HepG2 (cell line): Measurements from ENCODE around the gene CARMIL1. TPM values are rescaled to one million over a fixed set of nuclear protein-coding genes. Genes with fewer than 3 reads are reported as not detected.
A peak's percentile ranks its signal among the peaks of the same experiment; 100 is the strongest.

Experiments used
- ATAC-seq: fragments of 200-7000 bp; cut with Tn5 transposase; 3 replicates; pipeline ENCODE4 v1.9.1; 2020; ENCODE audit warnings: mild to moderate bottlenecking, moderate library complexity
- BruUV-seq: library from RNA; stranded (reverse); fragments of 400-500 nt; replicated peaks from 2 replicates; lab custom pipeline; 2021; lab: Mats Ljungman, UMichigan
- CTCF ChIA-PET: fragments of 300-600 bp; formaldehyde crosslinking; extraction: SDS; loops from one replicate; lab custom pipeline; 2021; ENCODE audit warnings: low total read pairs, inconsistent platforms, low intra/inter-chr PET ratio; lab: Yijun Ruan, JAX
- POLR2A ChIA-PET: fragments of 350-600 bp; sonication (Branson Sonifier 250); formaldehyde crosslinking; loops from one replicate; lab custom pipeline; 2020; ENCODE audit warnings: antibody characterized with exemption, inconsistent platforms; lab: Yijun Ruan, JAX
- DNase-seq: peaks from one replicate; pipeline ENCODE4 v3.0.0-alpha.2; 2015; ENCODE audit warnings: low spot score
- FAIRE-seq: peaks from 3 replicates; lab custom pipeline; 2011; peaks lifted over from hg19 to GRCh38; lab: Jason Lieb, UNC
- H2AFZ ChIP-seq: one replicate; pipeline ENCODE4 v1.6.1; 2011; ENCODE audit warnings: low read length, inconsistent platforms
- H3K27ac ChIP-seq: fragments of 300-600 bp; 3 replicates; pipeline ENCODE4 v1.8.0; 2011; ENCODE audit warnings: mixed run types, mild to moderate bottlenecking, mixed read lengths, low read length, inconsistent platforms; ENCODE audit not compliant: insufficient read depth; ENCODE audit errors: extremely low read length
- H3K27me3 ChIP-seq, 2 experiments: fragments of 200-600 bp in 1 of 2; 2 replicates in 1 of 2; 3 replicates in 1 of 2; pipeline versions ENCODE4 v1.6.0 to v1.8.0; 2011; ENCODE audit warnings: low read length in 2 of 2, mild to moderate bottlenecking in 2 of 2, moderate library complexity in 2 of 2, inconsistent platforms in 1 of 2; ENCODE audit not compliant: insufficient read depth in 2 of 2, control insufficient read depth in 1 of 2
- H3K36me3 ChIP-seq, 2 experiments: fragments of 200-600 bp in 1 of 2; replicated peaks in 1 of 2; 2 replicates in 1 of 2; 3 replicates in 1 of 2; pipeline versions ENCODE4 v1.5.1 to v1.8.0; 2011; ENCODE audit warnings: low read length in 2 of 2, inconsistent platforms in 1 of 2; ENCODE audit not compliant: insufficient read depth in 2 of 2, control insufficient read depth in 1 of 2
- H3K4me1 ChIP-seq: 2 replicates; pipeline ENCODE4 v1.5.1; 2012; ENCODE audit warnings: low read length, inconsistent platforms; ENCODE audit not compliant: insufficient read depth
- H3K4me2 ChIP-seq: 2 replicates; pipeline ENCODE4 v1.6.0; 2011; ENCODE audit warnings: low read depth, low read length, inconsistent platforms
- H3K4me3 ChIP-seq, 3 experiments: fragments of 200-600 bp in 1 of 3; sonication (generic), shearing (Covaris generic) in 1 of 3; replicated peaks in 1 of 3; 2 replicates each; pipeline ENCODE4 v1.5.1; 2011 to 2016; ENCODE audit warnings: low read length in 3 of 3, inconsistent platforms in 2 of 3, low read depth in 2 of 3, mild to moderate bottlenecking in 2 of 3, control low read depth in 1 of 3, mixed read lengths in 1 of 3; ENCODE audit not compliant: insufficient read depth in 1 of 3
- H3K79me2 ChIP-seq: one replicate; pipeline ENCODE4 v1.6.1; 2011; ENCODE audit warnings: low read length, inconsistent platforms; ENCODE audit not compliant: insufficient read depth
- H3K9ac ChIP-seq: 2 replicates; pipeline ENCODE4 v1.6.0; 2011; ENCODE audit warnings: mild to moderate bottlenecking, low read depth, low read length, inconsistent platforms; ENCODE audit not compliant: insufficient read depth
- H3K9me3 ChIP-seq: 2 replicates; pipeline ENCODE4 v1.5.1; 2012; ENCODE audit warnings: mild to moderate bottlenecking, low read length
- H4K20me1 ChIP-seq: 2 replicates; pipeline ENCODE4 v1.6.0; 2011; ENCODE audit warnings: inconsistent platforms, mild to moderate bottlenecking, low read length, moderate library complexity; ENCODE audit not compliant: insufficient read depth
- ARID3A ChIP-seq: IDR thresholded peaks from 2 replicates; pipeline ENCODE4 v1.6.1; 2012; ENCODE audit warnings: low read depth, low read length, improper control_type of control experiment
- CBX1 ChIP-seq: IDR thresholded peaks from one replicate; pipeline ENCODE4 v1.6.1; 2016; ENCODE audit warnings: antibody characterized with exemption, low read depth
- DBP ChIP-seq: sonication (generic); formaldehyde crosslinking; IDR thresholded peaks from 2 replicates; pipeline ENCODE4 v1.4.0; 2020; ENCODE audit warnings: missing genetic modification reagents; ENCODE audit errors: not compliant biosample characterization
- FOXA1 ChIP-seq, 2 experiments: fragments of 450-650 bp in 1 of 2; sonication (generic) in 1 of 2; formaldehyde crosslinking in 1 of 2; IDR thresholded peaks; 2 replicates each; pipeline versions ENCODE4 v1.4.0 to v1.6.1; 2016 to 2020; ENCODE audit warnings: missing genetic modification reagents in 1 of 2
- GFI1 ChIP-seq: sonication (generic); formaldehyde crosslinking; IDR thresholded peaks from 2 replicates; pipeline ENCODE4 v1.5.0; 2020; ENCODE audit warnings: missing genetic modification reagents, mild to moderate bottlenecking, borderline replicate concordance
- MIXL1 ChIP-seq: IDR thresholded peaks from 2 replicates; pipeline ENCODE4 v1.6.1; 2016
- ONECUT2 ChIP-seq: sonication (generic); formaldehyde crosslinking; IDR thresholded peaks from 2 replicates; pipeline ENCODE4 v1.4.0; 2020; ENCODE audit warnings: missing genetic modification reagents
- SMAD1 ChIP-seq: sonication (generic); formaldehyde crosslinking; IDR thresholded peaks from 2 replicates; pipeline ENCODE4 v1.4.0; 2020; ENCODE audit warnings: missing genetic modification reagents, low read depth, mild to moderate bottlenecking, borderline replicate concordance
- SOX13 ChIP-seq, 3 experiments: fragments of 450-650 bp in 1 of 3; sonication (generic) in 1 of 3; formaldehyde crosslinking in 1 of 3; IDR thresholded peaks in 2 of 3; conservative IDR thresholded peaks in 1 of 3; 2 replicates each; pipeline versions ENCODE4 v1.5.0 to v1.6.1; 2016 to 2020; ENCODE audit warnings: antibody characterized with exemption in 1 of 3, mild to moderate bottlenecking in 1 of 3, missing compliant biosample characterization in 1 of 3, missing genetic modification reagents in 1 of 3, moderate library complexity in 1 of 3
- ZFAT ChIP-seq: sonication (generic); formaldehyde crosslinking; conservative IDR thresholded peaks from 2 replicates; pipeline ENCODE4 v1.8.1; 2023; ENCODE audit warnings: missing genetic modification reagents, inconsistent platforms
- ZKSCAN5 ChIP-seq: sonication (generic); formaldehyde crosslinking; IDR thresholded peaks from 2 replicates; pipeline ENCODE4 v1.5.1; 2020; ENCODE audit warnings: mild to moderate bottlenecking, missing genetic modification reagents
- ZNF10 ChIP-seq: sonication (generic); formaldehyde crosslinking; IDR thresholded peaks from 2 replicates; pipeline ENCODE4 v1.4.0; 2020; ENCODE audit warnings: mild to moderate bottlenecking, low read depth, missing genetic modification reagents, borderline replicate concordance
- ZNF121 ChIP-seq: sonication (generic); formaldehyde crosslinking; IDR thresholded peaks from 2 replicates; pipeline ENCODE4 v1.5.0; 2020; ENCODE audit warnings: mild to moderate bottlenecking, missing genetic modification reagents
- ZNF362 ChIP-seq: sonication (generic); formaldehyde crosslinking; IDR thresholded peaks from 2 replicates; pipeline ENCODE4 v1.4.0; 2020; ENCODE audit warnings: missing genetic modification reagents, mild to moderate bottlenecking, borderline replicate concordance
- ZNF670 ChIP-seq: sonication (generic); formaldehyde crosslinking; IDR thresholded peaks from 2 replicates; pipeline ENCODE4 v1.8.0; 2022; ENCODE audit warnings: mild to moderate bottlenecking, missing genetic modification reagents, borderline replicate concordance
- ZNF704 ChIP-seq: sonication (generic); formaldehyde crosslinking; IDR thresholded peaks from 2 replicates; pipeline ENCODE4 v1.8.1; 2023; ENCODE audit warnings: mild to moderate bottlenecking, inconsistent platforms, moderate library complexity, missing genetic modification reagents, borderline replicate concordance
- ZSCAN29 ChIP-seq: sonication (generic); formaldehyde crosslinking; conservative IDR thresholded peaks from 2 replicates; pipeline ENCODE4 v1.4.0; 2020; ENCODE audit warnings: mild to moderate bottlenecking, missing genetic modification reagents
- WGBS: methylation state at CpG from one replicate; pipeline ENCODE4 v1.1.6; 2017; ENCODE audit warnings: low lambda C conversion rate; 5-methylcytosine and 5-hydroxymethylcytosine counted together
- in situ Hi-C: cut with HindIII; loops from 2 replicates; pipeline ENCODE4 v1.10.0; 2017; ENCODE audit warnings: low pct_unique_long_range_greater_than_20kb; ENCODE audit not compliant: extremely low pct_ligation_motif_present
- intact Hi-C: fragments of 100-400 bp; cut with micrococcal nuclease; formaldehyde crosslinking; loops from one replicate; pipeline ENCODE4 v1.10.0; 2022; ENCODE audit not compliant: unreplicated experiment
- polyA plus RNA-seq, 8 experiments: library from polyadenylated mRNA; depleted of rRNA in 3 of 8; stranded (reverse) in 7 of 8; unstranded in 1 of 8; fragments of >200 nt; fragmentation: Illumina TruSeq in 4 of 8; extraction: Trizol in 4 of 8; gene quantifications; 2 replicates each; pipeline versions ENCODE4 v1.2.1 to v1.2.3, GENCODE V29; 2011 to 2016; ENCODE audit warnings: low read depth in 4 of 8, missing spikeins in 1 of 8, mixed read lengths in 1 of 8; ENCODE audit not compliant: insufficient read depth in 1 of 8
- total RNA-seq, 5 experiments: library from RNA; depleted of rRNA; stranded (reverse); fragments of >200 nt; fragmentation: Illumina TruSeq; extraction: Trizol; gene quantifications; 2 replicates each; pipeline ENCODE4 v1.2.3, GENCODE V29; 2016; ENCODE audit warnings: low read depth in 1 of 5

CARMIL1 gene
- total and polyA plus RNA-seq, 2 of the 13 experiments (the other 11 are each of a cell fraction or from before 2014, with no cell fraction given) = 1.8 to 2.6 TPM

GRCh38 chr6:25642667-25643328 is 363.6 kb downstream of the CARMIL1 start (continued):
- 0 out of 2 replicates have a peak, but pooled peaks have one; percentile 75 for TF ChIP-seq ZSCAN29 (CRISPR knock-in tag)
- TF ChIP-seq ZNF670 (CRISPR knock-in tag) = 0 out of 2 replicates have a peak, but pooled peaks have one; percentile 6
- peak; percentile 61 for TF ChIP-seq CBX1
- TF ChIP-seq, all 625 proteins: peak for 29

GRCh38 chr6:25645916-25646315 is 366.7 kb downstream of the CARMIL1 start:
- no peak overlapping the region for H3K4me3 ChIP-seq
- WGBS = 10% methylated on average over 4 of the region's 4 CpGs
- FAIRE-seq (no peak), DNase-seq (peak; percentile 35), ATAC-seq (no peak)
- no peaks in the 10 kb centered on the region for H3K79me2 ChIP-seq
- no peaks in the 10 kb centered on the region for H3K27me3 ChIP-seq
- no peaks in the 10 kb centered on the region for H4K20me1 ChIP-seq
- H3K27ac ChIP-seq = no peak overlapping the region
- H2AFZ ChIP-seq = no peak overlapping the region
- H3K36me3 ChIP-seq = no peaks in the 10 kb centered on the region
- ChIA-PET POLR2A (interaction anchor here (1.1 kb wide), 1 partner anchor 15 kb away, joined by 3 read pairs; no protein-coding TSS in a partner anchor), CTCF (no interaction called here)
- in situ Hi-C loops (no loop called here), intact Hi-C loops (no loop called here)
- H3K4me1 ChIP-seq = peaks cover 63% of the 10 kb centered on the region
- BruUV-seq = no TSS peak
- H3K9ac ChIP-seq = no peak overlapping the region
- no peaks in the 10 kb centered on the region for H3K9me3 ChIP-seq
- peak overlapping the region; percentile 20 for H3K4me2 ChIP-seq
- TF ChIP-seq ZNF362 (CRISPR knock-in tag) (peak; percentile 57; the same call in 1 of the 2 replicates), ZKSCAN5 (CRISPR knock-in tag) (no peak), DBP (no peak), SOX13 (IDR thresholded peaks at IDR 0.05) (no peak), SOX13 (CRISPR knock-in tag; conservative IDR thresholded peaks at IDR 0.05 in 1 of 2, IDR thresholded peaks at IDR 0.05 in 1 of 2) (peak in 1 of 2 experiments; percentile 45; a peak in 2 of 4 replicates), ONECUT2 (CRISPR knock-in tag) (peak; percentile 97), ZNF10 (CRISPR knock-in tag) (no peak), MIXL1 (peak; percentile 59; the same call in 1 of the 2 replicates), GFI1 (CRISPR knock-in tag) (peak; percentile 82), ZNF704 (no peak), ZFAT (CRISPR knock-in tag) (no peak), ARID3A (no peak), FOXA1 (IDR thresholded peaks at IDR 0.05) (no peak), FOXA1 (CRISPR knock-in tag; IDR thresholded peaks at IDR 0.05) (0 out of 2 replicates have a peak, but pooled peaks have one; percentile 9), ZNF121 (CRISPR knock-in tag) (no peak), SMAD1 (CRISPR knock-in tag) (no peak)
